ENCODE results near the gene PBX3. TPM values are rescaled to one million over a fixed set of nuclear protein-coding genes. Genes with fewer than 3 reads are reported as not detected.
"Not testable (repeated sequence)": the region's sequence is repeated elsewhere in the genome, so short reads cannot be mapped to it uniquely, and the experiment has no call there.

The PBX3 gene
- total RNA-seq, 1 donor from 2014 or later = 71.6 TPM

- Mint-ChIP-seq H3K27me3 (ENCODE audit: low read depth) (no peaks in the 10 kb centered on the region), H3K9me3 (no peaks in the 10 kb centered on the region), H3K4me1 (no peaks in the 10 kb centered on the region), H3K27ac (ENCODE audit: unreplicated experiment) (no peak overlapping the region), H3K36me3 (ENCODE audit: low read depth) (no peaks in the 10 kb centered on the region), H3K4me3 (no peak overlapping the region)
- no peak for DNase-seq (ENCODE audit: low read depth, low spot score)
- TF ChIP-seq CTCF (conservative IDR thresholded peaks at IDR 0.05) = no peak
Measured at GRCh38 chr9:125816321-125816720, 69.1 kb downstream of the PBX3 start.

- no peaks in the 10 kb centered on the region for H3K36me3 Mint-ChIP-seq (ENCODE audit: low read depth)
- H3K27me3 Mint-ChIP-seq (ENCODE audit: low read depth) = no peaks in the 10 kb centered on the region
- no peaks in the 10 kb centered on the region for H3K9me3 Mint-ChIP-seq
- H3K4me3 Mint-ChIP-seq = no peak overlapping the region
- H3K27ac Mint-ChIP-seq (ENCODE audit: unreplicated experiment) = no peak overlapping the region
- H3K4me1 Mint-ChIP-seq = peaks cover 8% of the 10 kb centered on the region
- DNase-seq (ENCODE audit: low read depth, low spot score) = no peak
- TF ChIP-seq CTCF (conservative IDR thresholded peaks at IDR 0.05) = no peak
Measured at GRCh38 chr9:125820100-125820804, 73.1 kb downstream of the PBX3 start.

- Mint-ChIP-seq H3K4me3 (no peak overlapping the region), H3K27ac (ENCODE audit: unreplicated experiment) (no peak overlapping the region), H3K36me3 (ENCODE audit: low read depth) (no peaks in the 10 kb centered on the region), H3K9me3 (no peaks in the 10 kb centered on the region), H3K4me1 (peaks cover 8% of the 10 kb centered on the region), H3K27me3 (ENCODE audit: low read depth) (no peaks in the 10 kb centered on the region)
- no peak for DNase-seq (ENCODE audit: low read depth, low spot score)
- TF ChIP-seq CTCF (conservative IDR thresholded peaks at IDR 0.05) = no peak
Measured at GRCh38 chr9:125821078-125821477, 73.9 kb downstream of the PBX3 start.

- no peaks in the 10 kb centered on the region for H3K27me3 Mint-ChIP-seq (ENCODE audit: low read depth)
- H3K4me1 Mint-ChIP-seq = peaks cover 8% of the 10 kb centered on the region
- H3K4me3 Mint-ChIP-seq = no peak overlapping the region
- no peaks in the 10 kb centered on the region for H3K36me3 Mint-ChIP-seq (ENCODE audit: low read depth)
- DNase-seq (ENCODE audit: low read depth, low spot score) = no peak
- H3K27ac Mint-ChIP-seq (ENCODE audit: unreplicated experiment) = no peak overlapping the region
- no peak for TF ChIP-seq CTCF (conservative IDR thresholded peaks at IDR 0.05)
- no peaks in the 10 kb centered on the region for H3K9me3 Mint-ChIP-seq
Measured at GRCh38 chr9:125822160-125822559, 75.0 kb downstream of the PBX3 start.

GRCh38 chr9:125822902-125823301 is 75.7 kb downstream of the PBX3 start:
- H3K36me3 Mint-ChIP-seq (ENCODE audit: low read depth) = no peaks in the 10 kb centered on the region
- no peak for DNase-seq (ENCODE audit: low read depth, low spot score)
- no peaks in the 10 kb centered on the region for H3K9me3 Mint-ChIP-seq
- H3K4me1 Mint-ChIP-seq = peaks cover 8% of the 10 kb centered on the region
- H3K4me3 Mint-ChIP-seq = no peak overlapping the region
- TF ChIP-seq CTCF (conservative IDR thresholded peaks at IDR 0.05) = no peak
- H3K27me3 Mint-ChIP-seq (ENCODE audit: low read depth) = no peaks in the 10 kb centered on the region
- no peak overlapping the region for H3K27ac Mint-ChIP-seq (ENCODE audit: unreplicated experiment)

GRCh38 chr9:125823874-125824406 is 76.8 kb downstream of the PBX3 start:
- H3K4me3 Mint-ChIP-seq; H3K27ac Mint-ChIP-seq (ENCODE audit: unreplicated experiment); H3K9me3 Mint-ChIP-seq; DNase-seq (ENCODE audit: low read depth, low spot score); H3K27me3 Mint-ChIP-seq (ENCODE audit: low read depth); H3K36me3 Mint-ChIP-seq (ENCODE audit: low read depth); H3K4me1 Mint-ChIP-seq: not testable (repeated sequence)
